GM18498 (cell line): ENCODE data around the gene GNL2.

Experiments used
- ATAC-seq: cut with Tn5 transposase; IDR thresholded peaks from one replicate; pipeline ENCODE4 v1.9.1; 2021; ENCODE audit warnings: mild to moderate bottlenecking, moderate library complexity; ENCODE audit not compliant: unreplicated experiment

Gene GNL2

DNA sequence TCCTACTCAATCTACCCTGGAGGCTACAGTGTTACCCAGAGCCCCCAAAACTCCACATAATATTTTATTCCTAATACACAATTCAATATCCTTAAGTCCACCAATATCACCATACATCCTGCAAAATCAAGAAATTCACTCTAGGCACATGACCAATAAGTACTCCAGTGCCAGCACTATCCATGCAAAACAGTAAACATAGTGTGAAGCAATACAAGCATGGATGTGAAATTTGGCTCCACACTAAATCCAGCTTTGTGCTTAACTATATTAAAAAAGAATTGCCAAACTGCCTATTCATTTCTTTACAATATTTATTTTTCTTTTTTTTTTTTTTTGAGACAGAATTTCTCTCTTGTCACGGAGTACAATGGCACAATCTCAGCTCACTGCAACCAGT lies 78.2 kb downstream of the GNL2 start:
- no peak for ATAC-seq
